ENCODE results near the gene ALG14. TPM values are rescaled to one million over a fixed set of nuclear protein-coding genes. Genes with fewer than 3 reads are reported as not detected.

ALG14 gene
- polyA plus RNA-seq, 1 of the 3 experiments (the other 2 are of a cell fraction): 2.5 TPM

GRCh38 chr1:95118710-95119109 is 46.0 kb upstream of the ALG14 start:
- H3K9me3 ChIP-seq: no peaks in the 10 kb centered on the region
- WGBS (ENCODE audit: low lambda C conversion rate): 95% methylated on average over 6 of the region's 6 CpGs

More at GRCh38 chr1:95118710-95119109, 46.0 kb upstream of the ALG14 start:
- Histone ChIP-seq H3K9ac (no peak overlapping the region), H4K20me1 (ENCODE audit: insufficient read depth) (no peaks in the 10 kb centered on the region), H3K9me2 (no peaks in the 10 kb centered on the region), H2AFZ (ENCODE audit: low read depth) (no peak overlapping the region), H3K4me2 (no peak overlapping the region), H3K79me2 (ENCODE audit: insufficient read depth) (no peaks in the 10 kb centered on the region), H3K27ac (ENCODE audit: low read depth in 2 of 2, low read length in 1 of 2) (no peak overlapping the region), H3K36me3 (replicated peaks in 1 of 2; ENCODE audit: control insufficient read depth in 1 of 2, insufficient read depth in 2 of 2, low read length in 1 of 2) (no peaks in the 10 kb centered on the region), H3K27me3 (ENCODE audit: insufficient read depth) (no peaks in the 10 kb centered on the region; the same call in 1 of the 2 replicates), H3F3A (replicated peaks; ENCODE audit: insufficient read depth) (peaks cover 5% of the 10 kb centered on the region), H3K4me1 (ENCODE audit: control insufficient read depth in 1 of 2, insufficient read depth in 2 of 2, low read depth in 1 of 2, low read length in 1 of 2) (peaks cover 0 to 7% of the 10 kb centered on the region in 2 experiments; a peak in 2 of 4 replicates), H3K4me3 (ENCODE audit: low read depth in 2 of 2, low read length in 1 of 2) (no peak overlapping the region)
- no peak for TF ChIP-seq MXI1 (IDR thresholded peaks at IDR 0.05; ENCODE audit: low read depth, low read length)
- no peak for TF ChIP-seq RCOR1 (IDR thresholded peaks at IDR 0.05; ENCODE audit: low read length)
- TF ChIP-seq RFX5 (IDR thresholded peaks at IDR 0.05; ENCODE audit: low read length): no peak
- no peak for TF ChIP-seq TEAD4 (IDR thresholded peaks at IDR 0.05; ENCODE audit: borderline replicate concordance, insufficient read depth)
- no peak for TF ChIP-seq FOSL2 (IDR thresholded peaks at IDR 0.05; ENCODE audit: borderline replicate concordance, low read depth)
- TF ChIP-seq CTCF (IDR thresholded peaks at IDR 0.05): no peak
- TF ChIP-seq PBX3 (IDR thresholded peaks at IDR 0.05): no peak
- no peak for TF ChIP-seq TAF1 (IDR thresholded peaks at IDR 0.05; ENCODE audit: borderline replicate concordance, low read depth, low read length)
- no peak for TF ChIP-seq USF1 (IDR thresholded peaks at IDR 0.05; ENCODE audit: borderline replicate concordance, low read depth)
- no peak for TF ChIP-seq SIN3A (IDR thresholded peaks at IDR 0.05; ENCODE audit: borderline replicate concordance, low read depth, low read length)
- no peak for TF ChIP-seq GATA2 (CRISPR knock-in tag; IDR thresholded peaks at IDR 0.05)
- TF ChIP-seq NRF1 (IDR thresholded peaks at IDR 0.05; ENCODE audit: low read depth, low read length): no peak
- POLR2A ChIA-PET: interaction anchor here (1.2 kb wide), 1 partner anchor 115 kb away, joined by 4 read pairs; the partner anchor contains the start of gene RWDD3
- CTCF ChIA-PET: interaction anchor here (1.0 to 2.6 kb wide), 5 partner anchors 10 to 264 kb away, joined by 3 to 30 read pairs (median 6); partner anchors contain the start of gene RWDD3
- DNase-seq: no peak

Measured in SK-N-SH (cell line).